HepG2 (cell line): ENCODE results near the gene ANKRD60. TPM values are rescaled to one million over a fixed set of nuclear protein-coding genes. Genes with fewer than 3 reads are reported as not detected.

Source experiments
- BHLHE40 ChIP-seq: IDR thresholded peaks from 2 replicates; pipeline ENCODE4 v1.6.1; 2011; ENCODE audit warnings: low read length, improper control_type of control experiment
- HNF4G ChIP-seq, 2 experiments: sonication (generic) in 1 of 2; formaldehyde crosslinking in 1 of 2; IDR thresholded peaks; 2 replicates each; pipeline versions ENCODE4 v1.4.0 to v1.6.1; 2011 to 2020; ENCODE audit warnings: borderline replicate concordance in 2 of 2, low read depth in 2 of 2, mild to moderate bottlenecking in 2 of 2, low read length in 1 of 2, missing genetic modification reagents in 1 of 2, moderate library complexity in 1 of 2
- RXRA ChIP-seq: sonication (generic); formaldehyde crosslinking; IDR thresholded peaks from 2 replicates; pipeline ENCODE4 v1.5.1; 2020; ENCODE audit warnings: missing genetic modification reagents
- SIN3B ChIP-seq: fragments of 150-350 bp; IDR thresholded peaks from 2 replicates; pipeline ENCODE4 v1.6.1; 2014; ENCODE audit warnings: low read length
- SP1 ChIP-seq, 2 experiments: fragments of 450-650 bp in 1 of 2; sonication (generic) in 1 of 2; formaldehyde crosslinking in 1 of 2; IDR thresholded peaks; 2 replicates each; pipeline versions ENCODE4 v1.4.0 to v1.6.1; 2016 to 2020; ENCODE audit warnings: missing genetic modification reagents in 1 of 2
- SPEN ChIP-seq: sonication (generic); formaldehyde crosslinking; IDR thresholded peaks from 2 replicates; pipeline ENCODE4 v1.5.1; 2020; ENCODE audit warnings: low read depth, mild to moderate bottlenecking, missing genetic modification reagents
- TEAD3 ChIP-seq: optimal IDR thresholded peaks from 2 replicates; pipeline ENCODE3; 2016; ENCODE audit warnings: borderline replicate concordance
- YY1 ChIP-seq: IDR thresholded peaks from 2 replicates; pipeline ENCODE4 v1.6.1; 2011; ENCODE audit warnings: low read length, low read depth, moderate library complexity, mild to moderate bottlenecking; ENCODE audit not compliant: insufficient read depth, insufficient replicate concordance
- ZNF44 ChIP-seq: sonication (generic); formaldehyde crosslinking; IDR thresholded peaks from 2 replicates; pipeline ENCODE4 v1.5.1; 2020; ENCODE audit warnings: mild to moderate bottlenecking, missing genetic modification reagents
- ZNF629 ChIP-seq: sonication (generic); formaldehyde crosslinking; conservative IDR thresholded peaks from 2 replicates; pipeline ENCODE4 v1.5.0; 2020; ENCODE audit warnings: missing genetic modification reagents
- ZNF83 ChIP-seq: sonication (generic); formaldehyde crosslinking; IDR thresholded peaks from 2 replicates; pipeline ENCODE4 v1.4.0; 2020; ENCODE audit warnings: missing genetic modification reagents, mild to moderate bottlenecking, borderline replicate concordance
- polyA plus RNA-seq, 8 experiments: library from polyadenylated mRNA; depleted of rRNA in 3 of 8; stranded (reverse) in 7 of 8; unstranded in 1 of 8; fragments of >200 nt; fragmentation: Illumina TruSeq in 4 of 8; extraction: Trizol in 4 of 8; gene quantifications; 2 replicates each; pipeline versions ENCODE4 v1.2.1 to v1.2.3, GENCODE V29; 2011 to 2016; ENCODE audit warnings: low read depth in 4 of 8, missing spikeins in 1 of 8, mixed read lengths in 1 of 8; ENCODE audit not compliant: insufficient read depth in 1 of 8
- total RNA-seq, 5 experiments: library from RNA; depleted of rRNA; stranded (reverse); fragments of >200 nt; fragmentation: Illumina TruSeq; extraction: Trizol; gene quantifications; 2 replicates each; pipeline ENCODE4 v1.2.3, GENCODE V29; 2016; ENCODE audit warnings: low read depth in 1 of 5
- TF ChIP-seq, protein P1 (sequence below), 2 experiments: sonication (generic) in 1 of 2; formaldehyde crosslinking in 1 of 2; IDR thresholded peaks; 2 replicates each; pipeline versions ENCODE4 v1.6.1 to v1.9.0; 2014 to 2022; ENCODE audit warnings: antibody characterized with exemption in 1 of 2, borderline replicate concordance in 1 of 2, inconsistent platforms in 1 of 2, low read depth in 1 of 2, missing genetic modification reagents in 1 of 2
- TF ChIP-seq, protein P2 (sequence below): IDR thresholded peaks from 2 replicates; pipeline ENCODE4 v1.6.1; 2016; ENCODE audit warnings: missing compliant biosample characterization, missing genetic modification reagents, borderline replicate concordance
- TF ChIP-seq, protein P3 (sequence below): sonication (generic); formaldehyde crosslinking; IDR thresholded peaks from 2 replicates; pipeline ENCODE4 v1.5.0; 2020; ENCODE audit warnings: mild to moderate bottlenecking, missing genetic modification reagents
- TF ChIP-seq, protein P4 (sequence below): sonication (generic); formaldehyde crosslinking; IDR thresholded peaks from 2 replicates; pipeline ENCODE4 v1.4.0; 2020; ENCODE audit warnings: mild to moderate bottlenecking, missing genetic modification reagents

The ANKRD60 gene
- total and polyA plus RNA-seq, 2 of the 13 experiments (the other 11 are each of a cell fraction or from before 2014, with no cell fraction given), result not detected

DNA sequence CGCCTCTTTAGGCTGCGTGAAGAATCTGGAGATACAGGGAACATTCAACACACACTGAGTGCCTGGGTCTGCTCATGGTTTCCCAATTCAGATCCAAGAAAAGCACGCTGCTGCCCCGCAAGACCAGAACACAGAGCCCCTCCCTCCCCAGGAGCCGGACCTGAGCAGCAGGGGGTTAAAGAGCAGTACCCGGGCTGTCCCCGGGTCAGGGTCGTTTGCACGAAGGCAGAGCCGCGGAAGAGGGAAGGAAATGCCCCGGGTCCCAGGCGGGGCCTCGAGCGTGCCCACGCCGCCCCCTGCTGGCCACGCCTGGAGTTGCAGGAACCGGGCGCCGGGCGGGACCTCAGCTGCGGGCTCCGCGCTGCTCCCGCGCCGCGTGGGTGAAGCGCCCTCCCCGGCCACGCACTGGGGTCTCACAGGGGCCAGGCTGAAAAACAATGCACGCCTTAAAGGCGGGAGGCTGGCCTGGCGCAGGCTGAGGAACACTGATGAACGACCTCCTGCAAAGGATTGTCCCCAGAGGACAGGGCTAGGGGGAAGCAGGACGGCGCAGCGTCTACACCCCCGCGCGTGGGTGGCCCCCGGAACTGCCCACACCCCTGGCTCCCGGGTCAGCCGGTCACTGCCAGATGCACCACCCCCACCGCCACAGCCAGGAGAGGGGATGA lies 48.9 kb downstream of the ANKRD60 start (continued):
- peak; percentile 36; the same call in 1 of the 2 replicates for TF ChIP-seq SPEN
- TF ChIP-seq SIN3B, result no peak; the same call in 1 of the 2 replicates
- TF ChIP-seq RXRA (CRISPR knock-in tag), result no peak
- 0 out of 2 replicates have a peak, but pooled peaks have one; percentile 43 for TF ChIP-seq ZNF44
- no peak for TF ChIP-seq ZNF629 (CRISPR knock-in tag)
- TF ChIP-seq TEAD3 (CRISPR knock-in tag), result peak; percentile 40
- TF ChIP-seq YY1, result peak; percentile 35
- TF ChIP-seq BHLHE40, result peak; percentile 57
- TF ChIP-seq SP1 (IDR thresholded peaks at IDR 0.05), result no peak
- peak; percentile 15; the same call in 1 of the 2 replicates for TF ChIP-seq SP1 (CRISPR knock-in tag; IDR thresholded peaks at IDR 0.05)
- TF ChIP-seq ZNF83 (CRISPR knock-in tag), result peak; percentile 68; the same call in 1 of the 2 replicates
- TF ChIP-seq HNF4G (IDR thresholded peaks at IDR 0.05; ENCODE audit: borderline replicate concordance, low read depth, low read length), result no peak
- peak; percentile 32; the same call in 1 of the 2 replicates for TF ChIP-seq HNF4G (CRISPR knock-in tag; IDR thresholded peaks at IDR 0.05; ENCODE audit: borderline replicate concordance, low read depth)
- TF ChIP-seq, protein P1, sequence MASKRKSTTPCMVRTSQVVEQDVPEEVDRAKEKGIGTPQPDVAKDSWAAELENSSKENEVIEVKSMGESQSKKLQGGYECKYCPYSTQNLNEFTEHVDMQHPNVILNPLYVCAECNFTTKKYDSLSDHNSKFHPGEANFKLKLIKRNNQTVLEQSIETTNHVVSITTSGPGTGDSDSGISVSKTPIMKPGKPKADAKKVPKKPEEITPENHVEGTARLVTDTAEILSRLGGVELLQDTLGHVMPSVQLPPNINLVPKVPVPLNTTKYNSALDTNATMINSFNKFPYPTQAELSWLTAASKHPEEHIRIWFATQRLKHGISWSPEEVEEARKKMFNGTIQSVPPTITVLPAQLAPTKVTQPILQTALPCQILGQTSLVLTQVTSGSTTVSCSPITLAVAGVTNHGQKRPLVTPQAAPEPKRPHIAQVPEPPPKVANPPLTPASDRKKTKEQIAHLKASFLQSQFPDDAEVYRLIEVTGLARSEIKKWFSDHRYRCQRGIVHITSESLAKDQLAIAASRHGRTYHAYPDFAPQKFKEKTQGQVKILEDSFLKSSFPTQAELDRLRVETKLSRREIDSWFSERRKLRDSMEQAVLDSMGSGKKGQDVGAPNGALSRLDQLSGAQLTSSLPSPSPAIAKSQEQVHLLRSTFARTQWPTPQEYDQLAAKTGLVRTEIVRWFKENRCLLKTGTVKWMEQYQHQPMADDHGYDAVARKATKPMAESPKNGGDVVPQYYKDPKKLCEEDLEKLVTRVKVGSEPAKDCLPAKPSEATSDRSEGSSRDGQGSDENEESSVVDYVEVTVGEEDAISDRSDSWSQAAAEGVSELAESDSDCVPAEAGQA (IDR thresholded peaks at IDR 0.05; ENCODE audit: low read depth), result peak; percentile 29; the same call in 1 of the 2 replicates
- TF ChIP-seq, protein P1 (CRISPR knock-in tag; IDR thresholded peaks at IDR 0.05; ENCODE audit: borderline replicate concordance), result no peak
- TF ChIP-seq, protein P2, sequence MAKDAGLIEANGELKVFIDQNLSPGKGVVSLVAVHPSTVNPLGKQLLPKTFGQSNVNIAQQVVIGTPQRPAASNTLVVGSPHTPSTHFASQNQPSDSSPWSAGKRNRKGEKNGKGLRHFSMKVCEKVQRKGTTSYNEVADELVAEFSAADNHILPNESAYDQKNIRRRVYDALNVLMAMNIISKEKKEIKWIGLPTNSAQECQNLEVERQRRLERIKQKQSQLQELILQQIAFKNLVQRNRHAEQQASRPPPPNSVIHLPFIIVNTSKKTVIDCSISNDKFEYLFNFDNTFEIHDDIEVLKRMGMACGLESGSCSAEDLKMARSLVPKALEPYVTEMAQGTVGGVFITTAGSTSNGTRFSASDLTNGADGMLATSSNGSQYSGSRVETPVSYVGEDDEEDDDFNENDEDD (CRISPR knock-in tag), result peak; percentile 58; the same call in 1 of the 2 replicates
- TF ChIP-seq, protein P3, sequence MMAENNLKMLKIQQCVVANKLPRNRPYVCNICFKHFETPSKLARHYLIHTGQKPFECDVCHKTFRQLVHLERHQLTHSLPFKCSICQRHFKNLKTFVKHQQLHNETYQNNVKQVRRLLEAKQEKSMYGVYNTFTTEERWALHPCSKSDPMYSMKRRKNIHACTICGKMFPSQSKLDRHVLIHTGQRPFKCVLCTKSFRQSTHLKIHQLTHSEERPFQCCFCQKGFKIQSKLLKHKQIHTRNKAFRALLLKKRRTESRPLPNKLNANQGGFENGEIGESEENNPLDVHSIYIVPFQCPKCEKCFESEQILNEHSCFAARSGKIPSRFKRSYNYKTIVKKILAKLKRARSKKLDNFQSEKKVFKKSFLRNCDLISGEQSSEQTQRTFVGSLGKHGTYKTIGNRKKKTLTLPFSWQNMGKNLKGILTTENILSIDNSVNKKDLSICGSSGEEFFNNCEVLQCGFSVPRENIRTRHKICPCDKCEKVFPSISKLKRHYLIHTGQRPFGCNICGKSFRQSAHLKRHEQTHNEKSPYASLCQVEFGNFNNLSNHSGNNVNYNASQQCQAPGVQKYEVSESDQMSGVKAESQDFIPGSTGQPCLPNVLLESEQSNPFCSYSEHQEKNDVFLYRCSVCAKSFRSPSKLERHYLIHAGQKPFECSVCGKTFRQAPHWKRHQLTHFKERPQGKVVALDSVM, result no peak
- TF ChIP-seq, protein P4, sequence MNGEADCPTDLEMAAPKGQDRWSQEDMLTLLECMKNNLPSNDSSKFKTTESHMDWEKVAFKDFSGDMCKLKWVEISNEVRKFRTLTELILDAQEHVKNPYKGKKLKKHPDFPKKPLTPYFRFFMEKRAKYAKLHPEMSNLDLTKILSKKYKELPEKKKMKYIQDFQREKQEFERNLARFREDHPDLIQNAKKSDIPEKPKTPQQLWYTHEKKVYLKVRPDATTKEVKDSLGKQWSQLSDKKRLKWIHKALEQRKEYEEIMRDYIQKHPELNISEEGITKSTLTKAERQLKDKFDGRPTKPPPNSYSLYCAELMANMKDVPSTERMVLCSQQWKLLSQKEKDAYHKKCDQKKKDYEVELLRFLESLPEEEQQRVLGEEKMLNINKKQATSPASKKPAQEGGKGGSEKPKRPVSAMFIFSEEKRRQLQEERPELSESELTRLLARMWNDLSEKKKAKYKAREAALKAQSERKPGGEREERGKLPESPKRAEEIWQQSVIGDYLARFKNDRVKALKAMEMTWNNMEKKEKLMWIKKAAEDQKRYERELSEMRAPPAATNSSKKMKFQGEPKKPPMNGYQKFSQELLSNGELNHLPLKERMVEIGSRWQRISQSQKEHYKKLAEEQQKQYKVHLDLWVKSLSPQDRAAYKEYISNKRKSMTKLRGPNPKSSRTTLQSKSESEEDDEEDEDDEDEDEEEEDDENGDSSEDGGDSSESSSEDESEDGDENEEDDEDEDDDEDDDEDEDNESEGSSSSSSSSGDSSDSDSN, result peak; percentile 39; the same call in 1 of the 2 replicates
